LNCAP (cell line): Measurements from ENCODE around the gene WNK4.

ENCODE experiments used
- CTCF ChIP-seq: fragments of 450-650 bp; IDR thresholded peaks from 2 replicates; pipeline ENCODE4 v1.5.1; 2017; ENCODE audit warnings: mild to moderate bottlenecking

WNK4 gene

GRCh38 chr17:42766124-42766523 is 14.3 kb upstream of the WNK4 start:
- no peak for TF ChIP-seq CTCF

- no peak for TF ChIP-seq CTCF
Observed at GRCh38 chr17:42767512-42767911, 12.9 kb upstream of the WNK4 start.

- TF ChIP-seq CTCF: no peak
Observed at GRCh38 chr17:42772945-42773289, 7.5 kb upstream of the WNK4 start.

GRCh38 chr17:42773290-42774035 is 6.9 kb upstream of the WNK4 start, which contains the start of gene VPS25:
Gene VPS25, plus strand, starts transcription at chr17:42773449. Its CDS starts 27 bp downstream, at chr17:42773476.
- no peak for TF ChIP-seq CTCF

- no peak for TF ChIP-seq CTCF
Observed at GRCh38 chr17:42774066-42774745, 6.2 kb upstream of the WNK4 start.

- TF ChIP-seq CTCF: no peak
Observed at GRCh38 chr17:42775534-42776098, 4.8 kb upstream of the WNK4 start.

GRCh38 chr17:42778570-42778969 is 1.8 kb upstream of the WNK4 start:
- TF ChIP-seq CTCF: no peak
